NCI-H1092 treated with DMSO at 0.1 percent for 48 hours (cell line): Measurements from ENCODE around the gene PRTFDC1.
"Not testable (repeated sequence)": the region's sequence is repeated elsewhere in the genome, so short reads cannot be mapped to it uniquely, and the experiment has no call there.

ENCODE experiments used
- DNase-seq: peaks from one replicate; lab custom pipeline; 2025; lab: John Stamatoyannopoulos, UW

PRTFDC1 gene

GRCh38 chr10:24965051-24965450, 12.6 kb upstream of the PRTFDC1 start:
- DNase-seq: no peak

GRCh38 chr10:24963521-24964041, 11.2 kb upstream of the PRTFDC1 start:
- DNase-seq: no peak

- no peak for DNase-seq
Measured at GRCh38 chr10:24962995-24963394, 10.6 kb upstream of the PRTFDC1 start.

GRCh38 chr10:24961582-24961981, 9.2 kb upstream of the PRTFDC1 start:
- DNase-seq: no peak

DNA sequence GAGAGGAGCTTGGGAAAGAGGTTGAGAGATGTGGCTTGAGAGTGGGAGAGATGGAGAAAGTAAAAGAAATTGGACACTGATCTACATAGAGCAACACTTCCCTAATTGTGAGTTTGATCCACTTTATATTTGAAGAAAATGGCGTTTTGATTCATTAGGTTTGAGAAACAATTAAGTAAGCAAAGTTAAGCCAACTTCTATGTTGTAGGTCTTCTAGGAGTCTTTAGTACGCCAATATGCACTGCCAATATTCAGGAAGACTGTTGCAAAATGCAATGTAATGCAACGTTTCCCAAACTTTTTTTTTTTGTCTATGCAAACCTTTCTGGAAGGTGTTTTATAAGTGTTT, 7.0 kb upstream of the PRTFDC1 start:
- no peak for DNase-seq

GRCh38 chr10:24958721-24959381, 6.4 kb upstream of the PRTFDC1 start:
- DNase-seq: no peak

- no peak for DNase-seq
Measured at GRCh38 chr10:24958091-24958720, 5.8 kb upstream of the PRTFDC1 start.

- DNase-seq: not testable (repeated sequence)
Measured at GRCh38 chr10:24957624-24958051, 5.2 kb upstream of the PRTFDC1 start.

GRCh38 chr10:24953675-24954074, 1.3 kb upstream of the PRTFDC1 start:
- DNase-seq: no peak

DNA sequence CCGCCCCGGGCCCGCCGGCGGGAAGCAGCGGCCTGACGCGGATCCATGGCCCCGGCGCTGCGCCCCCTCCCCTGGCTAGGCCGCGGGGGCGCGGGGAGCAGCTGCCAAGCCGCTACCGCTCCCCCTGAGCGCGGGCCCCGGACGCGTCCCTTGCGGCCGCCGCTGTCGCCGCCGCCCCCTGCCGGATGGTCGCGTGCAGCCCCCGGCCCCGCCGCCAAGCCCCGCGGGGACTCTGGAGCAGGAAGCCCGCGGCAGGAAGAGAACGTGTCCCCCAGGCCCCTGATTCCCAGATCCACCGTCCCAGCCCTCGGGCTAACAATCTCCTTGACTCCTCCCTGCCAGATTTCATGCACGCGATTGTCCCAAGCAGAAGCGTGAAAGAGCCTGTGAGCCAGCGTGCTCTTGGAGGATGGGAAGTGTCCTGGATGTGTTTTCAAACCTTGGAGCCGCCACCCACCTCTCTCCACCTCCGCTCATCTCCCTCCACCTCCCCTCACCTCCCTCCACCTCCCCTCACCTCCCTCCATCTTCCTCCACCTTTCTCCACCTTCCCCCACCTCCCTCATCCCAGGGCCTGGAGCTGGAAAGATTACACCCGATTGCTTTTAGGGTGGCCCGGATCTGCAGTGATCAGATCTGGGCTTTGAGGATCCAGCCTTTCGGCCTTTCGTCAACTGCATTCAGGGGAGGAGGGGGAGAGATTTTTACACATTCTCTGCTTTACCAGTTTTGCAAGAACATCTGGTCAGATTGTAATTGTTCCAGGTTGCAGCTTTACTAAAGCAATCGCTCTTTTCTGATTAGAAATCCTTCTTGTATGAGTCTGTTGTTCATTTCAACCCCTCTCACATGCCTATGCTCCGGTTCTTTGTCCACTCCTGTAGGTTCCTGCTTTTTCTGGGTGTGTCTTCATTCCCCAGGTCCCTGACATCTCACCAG, 570 bp upstream of the PRTFDC1 start:
- peak; percentile 33 for DNase-seq

DNA sequence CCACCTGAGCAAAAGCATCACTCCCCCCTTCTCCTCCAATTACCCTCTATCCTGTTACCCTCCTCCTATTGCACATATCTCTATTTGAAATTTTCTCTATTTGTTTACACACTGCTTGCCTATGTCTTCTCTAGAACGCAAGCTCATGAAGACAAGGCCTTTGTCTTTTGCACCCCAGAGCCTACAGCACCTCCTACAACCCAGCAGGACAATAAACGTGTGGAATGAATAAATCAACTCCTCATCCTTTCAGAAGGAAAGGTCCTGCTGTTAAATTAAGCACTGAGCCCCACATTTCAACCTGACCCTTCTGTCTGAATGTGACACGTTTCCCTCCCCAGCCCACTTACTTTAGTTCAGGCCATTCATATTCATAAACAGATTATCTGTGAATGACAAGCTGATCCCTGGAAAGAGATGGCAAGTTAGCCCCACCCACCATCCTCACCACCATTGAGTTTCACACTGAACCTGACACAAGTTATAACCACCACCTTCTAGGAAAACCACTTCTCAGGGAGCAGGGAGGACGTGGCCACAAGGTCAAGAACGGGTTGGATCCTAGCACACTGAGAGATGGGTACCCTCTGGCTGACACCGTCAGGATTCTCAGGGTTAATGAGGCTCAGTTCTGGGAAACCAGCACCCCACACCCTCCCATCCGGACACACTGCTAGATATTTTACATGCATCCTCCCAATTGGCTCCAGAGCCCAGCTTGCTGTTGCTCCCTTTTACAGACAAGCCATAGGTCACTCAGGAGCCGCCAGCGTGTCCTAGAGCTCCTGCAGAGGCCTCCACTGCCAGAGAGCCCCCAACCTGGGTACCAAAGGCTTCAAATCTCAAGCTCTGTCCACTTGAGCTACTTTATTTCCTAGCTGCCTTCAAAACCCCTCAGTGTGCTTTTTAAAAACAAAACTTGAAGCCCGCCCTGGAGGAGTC, 934 bp downstream of the PRTFDC1 start:
- peak; percentile 35 for DNase-seq

DNA sequence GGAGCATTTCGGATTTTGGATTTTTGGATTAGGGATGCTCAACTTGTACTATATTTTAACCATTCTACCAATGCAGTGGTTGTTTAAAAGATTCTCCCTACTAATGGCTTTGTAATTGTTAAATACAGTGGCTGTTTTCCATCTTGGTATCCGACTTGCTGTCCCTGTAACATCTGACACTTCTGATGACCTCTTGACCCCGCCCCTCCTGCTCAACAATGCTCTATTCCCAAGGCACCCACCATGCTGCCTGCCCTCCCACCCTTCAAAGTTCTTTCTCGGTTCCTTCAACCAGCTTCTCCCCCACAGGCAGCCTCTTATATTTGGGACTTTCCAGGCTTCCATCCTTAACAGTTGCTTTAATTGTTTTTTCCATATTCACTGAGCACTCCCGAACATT, 2.0 kb downstream of the PRTFDC1 start:
- no peak for DNase-seq

DNA sequence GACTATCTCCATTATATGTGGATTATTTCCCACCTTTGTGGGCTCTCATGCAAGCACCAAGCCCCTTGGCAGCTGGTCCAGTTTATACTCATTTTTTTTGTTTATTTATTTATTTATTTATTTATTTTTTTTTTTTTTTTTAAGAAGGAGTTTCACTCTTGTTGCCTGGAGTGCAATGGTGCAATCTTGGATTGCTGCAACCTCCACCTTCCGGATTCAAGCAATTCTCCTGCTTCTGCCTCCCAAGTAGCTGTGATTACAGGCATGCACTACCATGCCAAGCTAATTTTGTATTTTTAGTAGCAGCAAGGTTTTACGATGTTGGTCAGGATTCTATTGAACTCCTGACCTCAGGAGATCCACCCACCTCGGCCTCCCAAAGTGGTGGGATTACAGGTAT, 2.8 kb downstream of the PRTFDC1 start:
- DNase-seq: no peak

DNA sequence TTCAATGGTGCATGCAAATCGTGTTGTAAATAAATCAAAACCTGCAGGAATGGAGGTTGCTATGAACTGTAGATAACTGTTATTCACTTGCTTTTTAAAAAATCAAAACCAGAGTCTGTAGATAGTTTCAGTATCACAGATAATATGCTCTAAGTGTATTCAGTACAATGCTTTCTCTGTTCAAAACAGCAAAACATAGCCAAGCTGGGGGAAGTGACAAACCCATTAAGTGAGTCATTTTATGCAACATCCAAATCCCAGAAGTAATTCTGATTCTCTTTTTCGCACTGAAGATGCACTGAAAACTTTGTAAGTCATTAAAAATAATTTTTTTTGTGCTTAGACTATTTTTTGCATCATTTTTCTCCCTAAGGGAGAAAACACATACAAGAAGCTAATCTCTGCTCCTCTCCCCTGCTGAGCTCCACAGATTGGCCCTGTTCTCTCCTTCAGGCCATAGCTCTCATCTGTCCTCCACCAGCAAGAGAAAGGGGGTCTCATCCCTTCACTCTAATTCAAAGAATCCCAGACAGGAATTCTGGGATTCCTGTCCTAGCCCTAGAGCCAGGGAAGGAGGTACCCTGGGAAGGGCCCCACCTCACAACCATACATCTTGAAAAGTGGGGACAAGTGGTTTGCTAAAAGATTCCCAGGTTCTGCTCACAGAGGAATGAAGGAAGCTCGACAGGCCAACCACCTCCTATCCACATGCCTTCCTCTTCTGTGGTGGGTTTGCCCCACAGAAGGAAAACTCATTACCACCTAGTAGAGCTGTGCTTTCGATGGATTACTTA, 4.9 kb downstream of the PRTFDC1 start:
- no peak for DNase-seq

GRCh38 chr10:24944512-24945255, 7.7 kb downstream of the PRTFDC1 start:
- DNase-seq: no peak

- DNase-seq: no peak
Measured at GRCh38 chr10:24938525-24938924, 13.9 kb downstream of the PRTFDC1 start.

- no peak for DNase-seq
Measured at GRCh38 chr10:24938076-24938475, 14.3 kb downstream of the PRTFDC1 start.

DNA sequence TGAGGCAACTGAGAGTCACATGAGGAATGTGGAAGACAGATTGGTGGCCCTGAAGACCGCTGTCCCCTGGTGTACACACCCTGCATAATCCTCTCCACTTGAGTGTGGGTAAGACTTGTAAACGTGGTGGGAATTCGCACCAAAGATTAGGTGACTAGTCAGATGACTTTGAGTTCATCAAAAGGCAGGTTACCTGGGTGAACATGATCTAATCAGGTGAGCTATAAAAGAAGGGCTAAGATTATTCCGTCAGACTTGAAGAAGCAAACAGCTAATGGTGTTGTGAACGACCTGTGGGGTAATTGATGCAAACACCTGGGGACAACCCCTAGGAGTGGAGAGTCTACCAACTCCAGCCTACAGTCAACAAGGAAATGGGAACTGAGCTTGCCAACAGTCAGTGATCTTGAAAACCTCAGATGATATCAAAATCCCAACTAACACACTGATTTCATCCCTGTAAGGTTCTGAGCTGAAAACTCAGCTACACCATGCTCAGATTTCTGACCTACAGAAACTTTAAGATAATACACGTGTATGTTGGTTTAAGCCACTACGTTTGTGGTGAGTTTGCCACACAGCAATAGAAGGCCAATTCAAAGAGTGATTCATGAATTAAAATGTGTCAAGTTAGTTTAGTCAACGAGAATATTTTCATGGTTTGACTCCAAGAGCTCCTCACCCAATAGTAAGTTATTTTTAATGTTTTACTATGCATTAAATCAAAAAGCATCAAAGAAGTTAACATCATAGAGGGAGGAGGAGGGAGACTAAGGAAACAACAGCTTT, 16.7 kb downstream of the PRTFDC1 start:
- no peak for DNase-seq

DNA sequence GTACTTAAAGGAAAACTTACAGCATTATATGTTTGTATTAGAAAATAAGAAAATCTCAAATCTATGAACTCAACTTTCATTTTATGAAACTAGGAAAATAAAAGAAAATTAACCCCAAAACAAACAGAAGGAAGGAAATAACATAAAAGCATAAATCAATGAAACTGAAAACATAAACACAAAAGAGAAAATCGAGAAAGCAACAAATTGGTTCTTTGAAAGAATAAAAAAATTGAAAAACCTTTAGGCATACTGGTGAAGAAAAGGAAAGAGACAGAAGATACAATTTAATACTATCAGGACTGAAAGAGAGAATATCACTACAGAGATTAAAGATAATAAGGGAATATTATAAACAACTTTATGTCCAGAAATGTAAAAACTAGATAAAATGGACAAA, 21.2 kb downstream of the PRTFDC1 start:
- no peak for DNase-seq
